ENCODE measurements around the gene NFKBIB.

Gene NFKBIB

GRCh38 chr19:38956264-38956663 lies 56.5 kb downstream of the NFKBIB start:
- POLR2A ChIA-PET: no interaction called here
- H3K4me3 ChIP-seq (ENCODE audit: low read depth, low read length): no peak overlapping the region
- TF ChIP-seq CTCF (IDR thresholded peaks at IDR 0.05; ENCODE audit: insufficient read depth, low read length, missing control alignments): no peak
- no peak for DNase-seq (ENCODE audit: low read depth, low spot score)
- CTCF ChIA-PET: interaction anchor here (0.6 to 1.8 kb wide), 7 partner anchors 10 to 554 kb away, joined by 3 to 6 read pairs (median 3); partner anchors contain the start of genes FAM98C, MRPS12 and SARS2

GRCh38 chr19:38958301-38958700 lies 58.5 kb downstream of the NFKBIB start:
- no peak for DNase-seq (ENCODE audit: low read depth, low spot score)
- POLR2A ChIA-PET: interaction anchor here (0.6 kb wide), 1 partner anchor 17 kb away, joined by 3 read pairs; the partner anchor contains the start of gene FBXO17
- CTCF ChIA-PET: no interaction called here
- no peak for TF ChIP-seq CTCF (IDR thresholded peaks at IDR 0.05; ENCODE audit: insufficient read depth, low read length, missing control alignments)
- no peak overlapping the region for H3K4me3 ChIP-seq (ENCODE audit: low read depth, low read length)

Data from AG04449 (cell line).